Head of caudate nucleus (tissue), 42 donors: ENCODE measurements around the gene GRIN3B.

Experiments used
- DNase-seq, 42 donors: peaks; one replicate each; pipeline versions ENCODE4 v3.0.0 to v3.0.0-alpha.2; 2020 to 2021; ENCODE audit warnings: mixed read lengths in 7 of 42
- intact Hi-C: fragments of 100-400 bp; cut with DNase I; formaldehyde crosslinking; loops from one replicate; pipeline ENCODE4 v1.15.0; 2022

GRIN3B gene

GRCh38 chr19:1032264-1032867 lies 32.1 kb downstream of the GRIN3B start:
- intact Hi-C loops: no loop called here
- DNase-seq: no peak

GRCh38 chr19:1035998-1036621 lies 35.9 kb downstream of the GRIN3B start:
- intact Hi-C loops: no loop called here
- DNase-seq: no peak

- no peak for DNase-seq
These were observed 37.4 kb downstream of the GRIN3B start for GRCh38 chr19:1037621-1038064.

GRCh38 chr19:1038978-1039645 lies 38.9 kb downstream of the GRIN3B start:
- intact Hi-C loops: no loop called here
- DNase-seq: no peak

More at GRCh38 chr19:1037621-1038064, 37.4 kb downstream of the GRIN3B start:
- intact Hi-C loops: no loop called here

- intact Hi-C loops: no loop called here
- peak; percentile 95 to 100 (median 98) for DNase-seq
These were observed 39.6 kb downstream of the GRIN3B start, which contains the start of gene ABCA7 for GRCh38 chr19:1039646-1040475. Gene ABCA7 (plus strand): TSS chr19:1040107. CDS start chr19:1041362, 1,255 bp downstream.

GRCh38 chr19:1040476-1041271 lies 40.5 kb downstream of the GRIN3B start:
- intact Hi-C loops: no loop called here
- peak; percentile 86 to 97 (median 95) for DNase-seq

GRCh38 chr19:1041272-1041834 lies 41.1 kb downstream of the GRIN3B start:
- intact Hi-C loops: no loop called here
- no peak for DNase-seq

GRCh38 chr19:1041835-1042685 lies 41.8 kb downstream of the GRIN3B start:
- intact Hi-C loops: no loop called here
- DNase-seq: no peak

GRCh38 chr19:1042689-1043511 lies 42.7 kb downstream of the GRIN3B start:
- DNase-seq: no peak
- intact Hi-C loops: no loop called here

- intact Hi-C loops: no loop called here
These were observed 45.0 kb downstream of the GRIN3B start for GRCh38 chr19:1045247-1045603.

GRCh38 chr19:1046117-1046626 lies 46.0 kb downstream of the GRIN3B start:
- intact Hi-C loops: no loop called here
- DNase-seq: no peak

More at GRCh38 chr19:1045247-1045603, 45.0 kb downstream of the GRIN3B start:
- DNase-seq: no peak

GRCh38 chr19:1046836-1047695 lies 46.8 kb downstream of the GRIN3B start:
- no peak for DNase-seq

GRCh38 chr19:1047696-1048147 lies 47.5 kb downstream of the GRIN3B start:
- no peak for DNase-seq

More at GRCh38 chr19:1046836-1047695, 46.8 kb downstream of the GRIN3B start:
- intact Hi-C loops: no loop called here

GRCh38 chr19:1049106-1049505 lies 48.9 kb downstream of the GRIN3B start:
- no peak for DNase-seq
- intact Hi-C loops: no loop called here

More at GRCh38 chr19:1047696-1048147, 47.5 kb downstream of the GRIN3B start:
- intact Hi-C loops: no loop called here

- DNase-seq: no peak
- intact Hi-C loops: no loop called here
These were observed 49.6 kb downstream of the GRIN3B start for GRCh38 chr19:1049800-1050199.
